Measurements from ENCODE around the gene ADD2.

The ADD2 gene

GRCh38 chr2:70708376-70709199 is 59.4 kb downstream of the ADD2 start:
- H3K27me3 ChIP-seq = no peaks in the 10 kb centered on the region
- H3K9me3 ChIP-seq (replicated peaks in 1 of 11) = no peaks in the 10 kb centered on the region
- peaks cover 0 to 6% (median under 1%) of the 10 kb centered on the region in 11 experiments; a peak in 3 of 22 replicates for H4K20me1 ChIP-seq
- 0 out of 20 replicates have a peak, but pooled peaks cover 0 to 3% (median 0%) of the 10 kb centered on the region in 10 experiments for H3K4me1 ChIP-seq
- H3K36me3 ChIP-seq = peaks cover 58 to 94% (median 88%) of the 10 kb centered on the region in 11 experiments
- H3K4me2 ChIP-seq = no peak overlapping the region
- H3K9ac ChIP-seq = no peak overlapping the region
- no peak for TF ChIP-seq Cebpa-rat (IDR thresholded peaks at IDR 0.05)
- H3K4me3 ChIP-seq = no peak overlapping the region
- H3K27ac ChIP-seq = no peak overlapping the region

- Histone ChIP-seq H3K4me1 (0 out of 20 replicates have a peak, but pooled peaks cover 0 to 3% (median 0%) of the 10 kb centered on the region in 10 experiments), H3K9me3 (replicated peaks in 1 of 11) (no peaks in the 10 kb centered on the region), H3K36me3 (peaks cover 55 to 92% (median 83%) of the 10 kb centered on the region in 11 experiments), H3K4me2 (no peak overlapping the region), H3K4me3 (no peak overlapping the region), H4K20me1 (peaks cover 0 to 5% (median 0%) of the 10 kb centered on the region in 11 experiments; a peak in 1 of 22 replicates), H3K27me3 (no peaks in the 10 kb centered on the region), H3K9ac (no peak overlapping the region), H3K27ac (no peak overlapping the region)
- TF ChIP-seq Cebpa-rat (IDR thresholded peaks at IDR 0.05) = no peak
Observed at GRCh38 chr2:70707706-70708105, 60.3 kb downstream of the ADD2 start.

GRCh38 chr2:70706026-70706795 is 61.8 kb downstream of the ADD2 start:
- Histone ChIP-seq H3K4me2 (no peak overlapping the region), H3K27me3 (no peaks in the 10 kb centered on the region), H4K20me1 (peaks cover 0 to 5% (median 0%) of the 10 kb centered on the region in 11 experiments; a peak in 1 of 22 replicates), H3K9ac (no peak overlapping the region), H3K27ac (no peak overlapping the region), H3K36me3 (peaks cover 43 to 78% (median 70%) of the 10 kb centered on the region in 11 experiments), H3K4me3 (no peak overlapping the region), H3K4me1 (0 out of 20 replicates have a peak, but pooled peaks cover 0 to 3% (median 0%) of the 10 kb centered on the region in 10 experiments), H3K9me3 (replicated peaks in 1 of 11) (no peaks in the 10 kb centered on the region)
- no peak for TF ChIP-seq Cebpa-rat (IDR thresholded peaks at IDR 0.05)

GRCh38 chr2:70705160-70705850 is 62.7 kb downstream of the ADD2 start:
- peaks cover 34 to 69% (median 60%) of the 10 kb centered on the region in 11 experiments for H3K36me3 ChIP-seq
- H3K9ac ChIP-seq = no peak overlapping the region
- H3K4me3 ChIP-seq = no peak overlapping the region
- H3K27me3 ChIP-seq = no peaks in the 10 kb centered on the region
- H4K20me1 ChIP-seq = peaks cover 0 to 5% (median 0%) of the 10 kb centered on the region in 11 experiments; a peak in 1 of 22 replicates
- H3K4me2 ChIP-seq = no peak overlapping the region
- H3K27ac ChIP-seq = no peak overlapping the region
- TF ChIP-seq Cebpa-rat (IDR thresholded peaks at IDR 0.05) = no peak
- no peaks in the 10 kb centered on the region for H3K9me3 ChIP-seq (replicated peaks in 1 of 11)
- H3K4me1 ChIP-seq = 0 out of 20 replicates have a peak, but pooled peaks cover 0 to 3% (median 0%) of the 10 kb centered on the region in 10 experiments

DNA sequence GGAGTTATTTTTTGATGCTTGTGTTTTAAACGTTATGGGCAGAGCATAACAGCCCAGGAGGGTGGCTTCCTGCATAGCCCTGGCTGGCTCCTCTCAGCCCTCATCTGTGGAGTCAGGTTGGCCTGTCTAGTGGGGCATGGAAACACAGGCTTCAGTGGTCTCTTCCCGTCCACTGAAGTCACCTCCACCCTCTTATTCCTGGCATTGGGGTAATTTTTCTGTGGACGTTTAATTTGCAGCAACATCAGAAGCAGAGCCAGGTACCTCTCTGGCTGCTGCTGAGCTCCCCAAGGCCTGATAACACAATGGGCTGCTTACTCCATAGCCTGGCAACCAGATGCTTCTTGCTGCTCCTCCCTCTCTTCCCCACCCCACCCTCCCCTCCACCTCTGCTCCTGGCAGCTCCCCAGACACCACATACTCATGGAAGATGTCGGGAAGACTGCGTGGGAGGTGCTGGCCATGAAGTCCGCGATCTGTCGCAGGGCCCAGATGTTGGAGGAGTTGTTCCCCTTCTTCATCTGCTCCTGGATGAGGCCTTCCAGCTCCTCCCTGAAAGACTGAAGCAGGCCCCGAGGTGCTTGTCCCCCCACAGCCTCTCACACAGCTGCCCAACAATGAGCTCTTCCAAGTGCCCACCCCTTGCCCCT is 64.0 kb downstream of the ADD2 start:
- no peak overlapping the region for H3K9ac ChIP-seq
- peaks cover 25 to 56% (median 48%) of the 10 kb centered on the region in 11 experiments; a peak in 21 of 22 replicates for H3K36me3 ChIP-seq
- peaks cover 0 to 5% (median 0%) of the 10 kb centered on the region in 11 experiments; a peak in 1 of 22 replicates for H4K20me1 ChIP-seq
- no peak for TF ChIP-seq Cebpa-rat (IDR thresholded peaks at IDR 0.05)
- H3K4me2 ChIP-seq = no peak overlapping the region
- H3K4me3 ChIP-seq = no peak overlapping the region
- no peaks in the 10 kb centered on the region for H3K27me3 ChIP-seq
- no peak overlapping the region for H3K27ac ChIP-seq
- no peaks in the 10 kb centered on the region for H3K9me3 ChIP-seq (replicated peaks in 1 of 11)
- H3K4me1 ChIP-seq = 0 out of 20 replicates have a peak, but pooled peaks cover 0 to 3% (median 0%) of the 10 kb centered on the region in 10 experiments

DNA sequence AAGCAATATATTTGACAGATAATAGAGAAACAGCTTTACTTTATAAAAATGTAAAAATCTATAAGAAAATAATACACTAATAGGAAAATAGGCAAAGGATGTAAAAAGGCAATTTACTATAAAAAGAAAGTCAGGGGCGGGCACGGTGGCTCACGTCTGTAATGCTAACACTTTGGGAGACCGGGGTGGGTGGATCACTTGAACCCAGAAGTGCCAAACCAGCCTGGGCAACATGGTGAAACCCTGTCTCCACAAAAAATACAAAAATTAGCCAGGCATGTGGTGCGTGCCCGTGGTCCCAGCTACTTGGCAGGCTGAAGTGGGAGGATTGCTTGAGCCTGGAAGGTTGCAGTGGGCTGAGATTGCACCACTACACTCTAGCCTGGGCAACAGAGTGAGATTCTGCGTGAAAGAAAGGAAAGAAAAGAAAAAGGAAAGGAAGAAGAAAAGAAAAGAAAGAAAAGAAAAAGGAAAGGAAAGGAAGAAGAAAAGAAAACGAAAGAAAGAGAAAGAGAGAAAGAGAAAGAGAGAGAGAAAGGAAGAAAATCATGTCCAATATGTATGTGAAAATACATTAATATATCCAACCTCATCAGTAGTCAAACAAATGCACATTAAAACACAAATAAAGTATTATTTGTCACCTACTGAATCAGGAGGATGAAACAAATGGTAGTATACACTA is 65.1 kb downstream of the ADD2 start:
- no peaks in the 10 kb centered on the region for H3K4me1 ChIP-seq
- H3K4me2 ChIP-seq = no peak overlapping the region
- no peak overlapping the region for H3K4me3 ChIP-seq
- peaks cover 26 to 52% (median 41%) of the 10 kb centered on the region in 11 experiments for H3K36me3 ChIP-seq
- no peaks in the 10 kb centered on the region for H3K27me3 ChIP-seq
- TF ChIP-seq Cebpa-rat (IDR thresholded peaks at IDR 0.05) = no peak
- peaks cover 0 to 5% (median 0%) of the 10 kb centered on the region in 11 experiments; a peak in 1 of 22 replicates for H4K20me1 ChIP-seq
- H3K9ac ChIP-seq = no peak overlapping the region
- no peak overlapping the region for H3K27ac ChIP-seq
- no peaks in the 10 kb centered on the region for H3K9me3 ChIP-seq (replicated peaks in 1 of 11)

- H3K9me3 ChIP-seq (replicated peaks in 1 of 11) = no peaks in the 10 kb centered on the region
- H3K4me2 ChIP-seq = no peak overlapping the region
- no peak overlapping the region for H3K4me3 ChIP-seq
- H3K9ac ChIP-seq = no peak overlapping the region
- TF ChIP-seq Cebpa-rat (IDR thresholded peaks at IDR 0.05) = no peak
- H3K27me3 ChIP-seq = no peaks in the 10 kb centered on the region
- peaks cover 38 to 56% (median 45%) of the 10 kb centered on the region in 11 experiments; a peak in 21 of 22 replicates for H3K36me3 ChIP-seq
- no peaks in the 10 kb centered on the region for H3K4me1 ChIP-seq
- no peak overlapping the region for H3K27ac ChIP-seq
- H4K20me1 ChIP-seq = no peaks in the 10 kb centered on the region
Observed at GRCh38 chr2:70698847-70699246, 69.2 kb downstream of the ADD2 start.
